ENCODE results near the gene SNRK. TPM values are rescaled to one million over a fixed set of nuclear protein-coding genes. Genes with fewer than 3 reads are reported as not detected.

The SNRK gene
- total and polyA plus RNA-seq, 9 of the 15 experiments (the other 6 are each of a cell fraction or from before 2014, with no cell fraction given), result 1.7 to 12.3 (median 7.3) TPM

- no peak for TF ChIP-seq ZBTB26 (CRISPR knock-in tag; IDR thresholded peaks at IDR 0.05)
- no peak for TF ChIP-seq SMARCA4 (IDR thresholded peaks at IDR 0.05)
- TF ChIP-seq ZNF76 (CRISPR knock-in tag; IDR thresholded peaks at IDR 0.05; ENCODE audit: borderline replicate concordance), result no peak
- TF ChIP-seq THRA (IDR thresholded peaks at IDR 0.05), result no peak
- TF ChIP-seq HMG20B (CRISPR knock-in tag; IDR thresholded peaks at IDR 0.05), result no peak
- TF ChIP-seq NR2C2 (CRISPR knock-in tag; IDR thresholded peaks at IDR 0.05), result no peak
- no peak for TF ChIP-seq NR2C2 (tag; IDR thresholded peaks at IDR 0.05)
- TF ChIP-seq POLR2AphosphoS5 (IDR thresholded peaks at IDR 0.05; ENCODE audit: control insufficient read depth, insufficient read depth, low read depth, low read length), result no peak
- TF ChIP-seq GTF2F1 (IDR thresholded peaks at IDR 0.05; ENCODE audit: low read depth, low read length), result no peak
- no peak for TF ChIP-seq TFE3 (CRISPR knock-in tag; IDR thresholded peaks at IDR 0.05)
- TF ChIP-seq KDM2B (CRISPR knock-in tag; IDR thresholded peaks at IDR 0.05), result no peak
- TF ChIP-seq SIN3B (IDR thresholded peaks at IDR 0.05; ENCODE audit: low read depth), result no peak
- TF ChIP-seq SAFB2 (IDR thresholded peaks at IDR 0.05; ENCODE audit: borderline replicate concordance, low read depth, low read length, severe bottlenecking), result no peak
- TF ChIP-seq HDAC2 (IDR thresholded peaks at IDR 0.05), result no peak
- no peaks in the 10 kb centered on the region for H3K36me3 ChIP-seq (ENCODE audit: control insufficient read depth, insufficient read depth, low read length)
- no peak for ATAC-seq
- BruUV-seq (replicated peaks), result no TSS peak
- no peaks in the 10 kb centered on the region; a peak in 1 of 5 replicates for H3K4me1 ChIP-seq (replicated peaks in 1 of 2; ENCODE audit: control insufficient read depth in 2 of 2, insufficient read depth in 2 of 2, low read length in 2 of 2)
- no peak overlapping the region for H3K9ac ChIP-seq (ENCODE audit: insufficient read depth in 1 of 2, low read depth in 2 of 2, low read length in 2 of 2)
- H4K20me1 ChIP-seq (replicated peaks; ENCODE audit: control insufficient read depth, insufficient read depth, low read length), result no peaks in the 10 kb centered on the region
- H3K27me3 ChIP-seq (ENCODE audit: control insufficient read depth in 2 of 2, insufficient read depth in 2 of 2, low read length in 2 of 2), result no peaks in the 10 kb centered on the region; a peak in 1 of 5 replicates
- no peak overlapping the region for H3K4me2 ChIP-seq (ENCODE audit: insufficient read depth, low read length)
- POLR2A ChIA-PET, result interaction anchor here (1.3 to 1.5 kb wide), 2 partner anchors 8 to 9 kb away, joined by 3 to 6 read pairs; no protein-coding TSS in a partner anchor
- CTCF ChIA-PET (ENCODE audit: low intra/inter-chr PET ratio), result no interaction called here
- no peaks in the 10 kb centered on the region for H3K9me1 ChIP-seq (ENCODE audit: control insufficient read depth, insufficient read depth, low read length)
- H3K27ac ChIP-seq (ENCODE audit: extremely low read depth, low read depth, low read length), result no peak overlapping the region
- no peak overlapping the region for H2AFZ ChIP-seq (ENCODE audit: low read depth, low read length)
- intact Hi-C loops (cut with micrococcal nuclease) (no loop called here), in situ Hi-C loops (cut with MboI) (no loop called here)
- H3K9me3 ChIP-seq (replicated peaks; ENCODE audit: control insufficient read depth, insufficient read depth, low read depth, low read length), result no peaks in the 10 kb centered on the region
- H3K79me2 ChIP-seq (ENCODE audit: control insufficient read depth, insufficient read depth, low read length), result peaks cover 2% of the 10 kb centered on the region; the same call in 1 of the 3 replicates
- FAIRE-seq, result no peak
- no peak overlapping the region for H3K4me3 ChIP-seq
- DNase-seq (ENCODE audit: extremely low read depth in 1 of 4, low spot score in 3 of 4), result no peak
Measured at GRCh38 chr3:43328653-43329052, 42.3 kb downstream of the SNRK start.

Measured in K562 (cell line).